COR-L47 (cell line): Measurements from ENCODE around the gene GPD1.
A peak's percentile ranks its signal among the peaks of the same experiment; 100 is the strongest.

Experiments used
- DNase-seq: peaks from one replicate; lab custom pipeline; 2025; lab: John Stamatoyannopoulos, UW

The GPD1 gene

GRCh38 chr12:50101663-50102062 is 2.1 kb upstream of the GPD1 start:
- DNase-seq = no peak

DNA sequence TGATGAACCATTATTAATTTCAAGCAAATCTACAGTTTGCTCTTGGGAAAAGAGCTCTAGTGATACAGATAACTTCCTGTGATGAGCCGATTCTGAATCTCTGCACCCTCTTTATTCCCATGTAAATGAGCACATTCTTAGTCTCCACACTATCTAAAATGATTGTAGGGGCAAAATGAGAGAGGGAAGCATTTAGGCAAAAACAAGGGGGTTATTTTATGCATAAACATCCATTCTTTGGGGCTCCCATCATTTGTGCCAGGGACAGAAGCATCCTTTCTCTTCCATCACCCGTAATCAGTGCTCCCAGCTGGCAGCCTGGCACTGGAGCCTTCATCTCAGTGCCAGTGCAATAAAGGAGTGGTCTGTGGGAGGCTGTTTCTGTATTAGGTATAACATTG is 1.7 kb upstream of the GPD1 start:
- DNase-seq = no peak

DNA sequence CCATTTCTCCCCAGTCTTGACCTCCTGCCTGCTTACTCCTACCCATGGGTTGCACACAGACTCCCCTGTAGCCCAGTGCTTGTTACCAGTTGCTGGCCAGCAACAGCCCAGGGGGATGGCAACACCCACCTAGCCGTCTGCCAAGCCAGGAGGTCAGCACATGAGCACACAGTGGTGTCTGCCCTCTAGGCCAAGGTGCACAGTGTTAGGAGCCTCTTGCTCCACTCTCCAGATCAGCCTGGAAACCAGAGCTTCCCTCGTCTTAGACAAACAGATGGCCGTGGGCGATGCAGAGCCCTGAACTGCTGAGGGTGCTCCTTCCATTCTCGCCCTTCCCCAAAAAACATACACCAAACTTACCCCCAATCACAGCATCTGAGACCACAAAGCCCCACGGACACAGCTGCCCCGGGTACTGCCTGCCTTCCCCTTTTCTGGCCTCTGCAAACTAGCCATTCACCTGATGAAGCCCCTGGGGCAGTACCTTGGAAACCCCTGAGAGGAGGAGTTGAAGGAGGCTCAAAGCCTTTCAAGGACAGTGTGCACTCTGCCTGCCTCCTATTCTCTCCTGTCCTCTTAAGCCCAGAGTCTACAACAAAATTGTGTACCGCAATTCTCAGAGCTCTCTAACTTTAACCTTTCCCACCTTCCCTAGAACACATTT is 1.0 kb upstream of the GPD1 start:
- DNase-seq = no peak

DNA sequence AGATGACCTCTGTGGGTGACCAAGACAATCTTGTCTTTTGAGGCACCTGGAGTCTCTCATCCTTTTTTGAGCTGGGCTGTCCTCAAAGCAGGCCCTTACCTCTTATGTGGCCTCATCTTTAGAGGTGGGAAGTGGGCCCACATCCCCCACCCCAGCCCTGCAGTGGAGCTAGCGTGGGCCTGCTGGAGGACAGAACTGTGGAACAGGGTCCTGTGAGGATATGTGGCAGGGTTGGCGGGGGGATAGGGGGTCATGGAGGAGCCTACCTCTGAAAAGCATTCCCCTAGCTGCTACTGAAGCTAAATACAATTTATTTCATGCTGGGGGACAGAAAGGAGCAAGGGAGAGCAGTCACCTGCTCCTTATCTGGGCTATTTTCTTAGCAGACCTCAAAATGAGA is 457 bp upstream of the GPD1 start:
- no peak for DNase-seq

DNA sequence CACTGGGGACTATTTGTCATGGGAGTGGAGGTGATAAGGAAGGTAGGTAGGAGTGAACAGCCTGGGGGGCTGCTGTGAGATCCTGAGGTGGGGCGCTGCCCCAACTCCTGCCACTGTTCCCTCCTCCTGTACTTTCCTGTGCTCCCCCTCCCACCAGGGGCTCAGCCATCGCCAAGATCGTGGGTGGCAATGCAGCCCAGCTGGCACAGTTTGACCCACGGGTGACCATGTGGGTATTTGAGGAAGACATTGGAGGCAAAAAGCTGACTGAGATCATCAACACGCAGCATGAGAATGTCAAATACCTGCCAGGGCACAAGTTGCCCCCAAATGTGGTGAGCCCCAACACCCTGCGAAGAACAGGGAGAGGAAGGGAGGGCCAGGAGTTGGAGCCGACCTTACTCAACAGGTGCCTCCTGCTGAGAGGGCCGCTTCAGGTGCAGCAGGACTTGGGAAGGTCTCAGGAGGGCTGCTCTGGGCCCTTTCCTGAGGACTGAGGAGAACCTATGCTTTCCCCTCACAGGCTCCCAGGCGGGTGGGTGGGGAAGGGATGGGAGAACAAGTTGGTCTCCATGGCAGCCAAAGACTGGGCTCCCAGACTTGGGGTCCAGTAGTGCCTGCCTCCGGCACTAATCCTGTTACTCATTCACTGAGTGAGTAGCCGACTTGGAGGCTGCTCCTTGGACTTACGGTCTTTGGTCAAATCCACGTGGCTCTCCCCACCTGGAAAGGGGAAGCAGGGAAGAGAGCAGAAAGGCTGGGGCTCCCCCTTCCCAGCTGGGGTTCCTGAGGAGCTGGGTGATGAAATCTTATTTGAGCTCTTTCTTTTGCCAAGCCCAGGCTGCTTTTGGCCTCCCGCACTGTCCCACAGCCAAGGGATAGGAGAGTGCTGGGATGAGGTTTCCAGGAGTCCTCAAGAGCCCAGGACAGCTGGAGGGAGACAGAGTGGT is 884 bp downstream of the GPD1 start:
- no peak for DNase-seq

DNA sequence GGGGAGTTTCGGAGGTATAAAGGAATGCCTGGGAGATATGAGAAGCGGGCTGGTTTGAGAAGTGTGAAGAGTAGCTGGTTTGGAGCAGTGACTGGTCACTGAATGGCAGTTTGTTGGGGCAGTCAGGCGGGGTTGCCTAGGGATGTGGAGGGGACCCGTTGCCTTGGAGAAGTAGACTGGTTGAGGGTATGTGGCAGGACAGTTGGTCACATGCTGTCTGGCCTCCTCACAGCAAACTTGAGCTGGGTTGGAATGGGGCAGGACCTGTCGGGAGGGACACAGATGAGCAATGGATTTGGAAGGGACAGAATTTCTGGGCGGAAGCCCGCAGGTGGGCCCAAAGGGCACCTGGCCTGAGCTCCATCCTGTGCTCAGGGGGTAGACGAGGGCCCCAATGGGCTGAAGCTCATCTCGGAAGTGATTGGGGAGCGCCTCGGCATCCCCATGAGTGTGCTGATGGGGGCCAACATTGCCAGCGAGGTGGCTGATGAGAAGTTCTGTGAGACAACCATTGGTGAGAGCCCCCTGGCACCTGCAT is 2.2 kb downstream of the GPD1 start:
- no peak for DNase-seq

DNA sequence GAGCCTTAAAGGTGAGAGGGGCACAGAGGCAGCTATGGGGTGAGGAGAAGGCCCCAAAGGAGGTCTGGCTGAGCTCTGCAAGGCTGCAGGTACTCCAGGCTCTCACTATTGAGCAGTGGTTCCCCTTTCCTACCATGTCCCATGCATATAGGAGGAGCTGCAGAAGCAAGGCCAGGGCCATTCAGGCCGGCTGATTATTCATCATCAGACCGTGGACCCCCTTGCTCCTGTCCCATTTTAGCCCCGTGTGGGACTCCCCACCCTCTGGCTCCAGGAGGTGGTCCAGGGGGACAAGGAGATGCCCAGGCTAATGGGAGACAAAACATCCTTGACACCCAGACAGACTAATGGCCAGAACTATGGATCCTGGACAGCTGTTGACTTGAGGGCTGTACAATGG is 3.1 kb downstream of the GPD1 start:
- DNase-seq = no peak

DNA sequence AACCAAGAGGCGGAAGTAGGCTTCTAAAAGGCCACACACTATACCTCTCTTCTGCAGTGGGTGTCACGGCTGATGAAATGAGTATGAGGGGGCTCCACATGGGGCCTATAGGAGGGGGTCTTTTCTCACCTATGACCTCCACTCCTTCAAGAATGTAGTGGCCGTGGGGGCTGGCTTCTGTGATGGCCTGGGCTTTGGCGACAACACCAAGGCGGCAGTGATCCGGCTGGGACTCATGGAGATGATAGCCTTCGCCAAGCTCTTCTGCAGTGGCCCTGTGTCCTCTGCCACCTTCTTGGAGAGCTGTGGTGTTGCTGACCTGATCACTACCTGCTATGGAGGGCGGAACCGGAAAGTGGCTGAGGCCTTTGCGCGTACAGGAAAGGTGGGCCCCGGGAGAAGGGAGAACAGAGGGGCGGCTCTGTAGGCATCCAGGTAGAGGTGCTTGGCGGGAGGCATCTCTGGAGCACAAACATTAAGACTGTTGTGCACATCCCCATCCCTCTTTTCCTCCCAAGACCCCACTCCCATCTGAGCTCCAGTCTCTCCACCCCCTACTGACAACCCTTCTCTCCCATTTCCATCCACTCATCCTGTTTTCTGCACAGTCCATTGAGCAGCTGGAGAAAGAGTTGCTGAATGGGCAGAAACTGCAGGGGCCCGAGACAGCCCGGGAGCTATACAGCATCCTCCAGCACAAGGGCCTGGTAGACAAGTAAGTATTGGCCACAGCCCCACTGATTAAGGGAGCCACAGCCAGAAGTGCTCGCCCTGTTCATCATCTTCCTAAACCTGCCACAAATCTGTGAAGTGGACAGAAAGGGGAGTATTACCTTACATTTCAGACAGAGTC is 3.8 kb downstream of the GPD1 start:
- no peak for DNase-seq

DNA sequence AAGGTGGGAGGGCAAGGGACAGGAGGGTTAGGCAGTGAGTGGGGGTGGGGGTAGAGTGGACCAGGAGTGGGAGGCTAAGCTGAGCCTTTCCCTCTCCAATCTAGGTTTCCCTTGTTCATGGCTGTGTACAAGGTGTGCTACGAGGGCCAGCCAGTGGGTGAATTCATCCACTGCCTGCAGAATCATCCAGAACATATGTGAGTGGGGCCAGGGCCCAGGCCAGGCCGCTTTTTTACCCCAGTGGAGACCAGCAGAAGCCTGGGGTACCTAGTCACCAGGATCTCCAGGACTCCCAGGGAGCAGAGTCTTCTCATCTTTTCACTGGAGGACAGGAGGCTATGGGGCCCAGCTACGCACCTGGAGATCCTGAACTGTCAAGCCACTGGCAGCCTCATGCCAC is 5.5 kb downstream of the GPD1 start:
- DNase-seq = no peak

DNA sequence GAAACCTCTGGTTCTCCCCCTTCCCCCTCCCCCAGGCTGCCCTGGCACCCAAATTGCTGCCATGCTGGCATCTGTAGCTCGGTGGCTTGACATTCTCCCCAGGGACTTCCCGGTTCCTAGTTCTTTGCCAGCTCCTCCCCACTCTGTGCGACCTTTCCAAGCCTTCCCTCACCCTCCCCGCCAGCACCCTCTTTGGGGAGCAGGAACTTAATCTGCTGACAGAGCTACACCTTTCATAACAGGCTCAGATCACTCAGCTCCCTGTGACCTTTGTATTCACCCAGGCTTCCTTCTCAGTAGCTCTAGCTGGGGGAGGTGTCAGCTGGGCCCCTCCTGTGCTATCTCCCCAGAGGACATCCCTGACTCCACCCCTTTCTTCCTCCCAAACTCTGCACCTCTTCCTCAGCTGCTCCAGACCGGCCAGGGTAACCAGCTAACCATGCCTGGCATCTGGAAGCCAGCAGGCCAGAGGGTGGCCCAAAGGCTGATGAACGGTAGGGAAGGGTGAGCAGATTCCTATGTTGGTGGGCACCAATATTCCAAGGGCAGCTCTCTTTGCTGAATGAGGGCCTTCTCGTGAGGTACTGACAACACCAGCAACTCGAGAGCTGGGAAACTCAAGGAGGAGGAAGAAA is 6.4 kb downstream of the GPD1 start:
- DNase-seq = no peak

DNA sequence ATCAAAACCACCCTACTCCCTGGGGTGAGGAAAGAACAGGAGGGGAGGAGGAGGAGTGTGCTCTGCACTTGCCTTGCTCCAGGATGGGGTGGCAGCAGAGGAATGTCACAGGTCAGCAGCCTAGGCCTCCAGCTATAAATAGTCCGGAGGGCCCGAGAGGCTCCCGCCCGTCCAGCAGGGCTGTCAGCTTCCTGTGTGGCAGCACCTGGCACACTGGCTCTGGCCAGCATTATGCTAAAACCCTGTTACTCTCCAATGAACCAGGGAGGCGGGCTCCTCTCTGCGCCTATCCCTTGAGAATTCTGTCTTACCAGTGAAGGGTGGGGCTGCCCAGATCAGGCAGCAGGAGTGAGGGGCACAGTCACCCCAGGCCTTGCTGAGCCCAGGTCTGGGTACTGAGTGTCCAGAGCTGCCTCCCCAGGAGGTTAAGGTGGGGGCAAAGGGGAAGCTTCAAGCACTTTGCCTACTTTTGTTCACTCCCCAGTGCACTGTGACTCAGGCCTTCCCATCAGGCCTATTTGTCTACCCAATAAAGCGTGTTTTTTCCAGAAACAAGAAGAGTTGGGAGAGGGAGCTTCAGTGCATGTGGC is 7.0 kb downstream of the GPD1 start:
- DNase-seq = no peak

DNA sequence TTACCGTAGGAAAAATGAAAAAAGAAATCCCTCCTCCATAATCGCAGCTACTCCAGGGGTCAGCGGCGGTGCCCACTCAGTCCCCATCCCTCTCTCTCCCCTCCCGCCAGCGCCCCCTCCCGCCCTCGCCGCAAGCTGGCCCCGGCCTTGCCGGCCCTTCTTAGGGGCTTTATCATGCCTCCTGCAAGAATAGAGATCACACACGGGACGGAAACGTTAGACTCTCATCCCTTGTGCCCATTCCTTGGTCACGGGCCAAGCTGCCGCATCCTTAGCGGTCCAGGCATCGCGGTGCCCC is 7.5 kb downstream of the GPD1 start:
- DNase-seq = no peak

GRCh38 chr12:50111693-50112455 is 8.1 kb downstream of the GPD1 start, which contains the start of gene COX14:
COX14 (plus strand) TSS chr12:50112236; CDS start chr12:50120044, 7,808 bp downstream.
- peak; percentile 100 for DNase-seq

DNA sequence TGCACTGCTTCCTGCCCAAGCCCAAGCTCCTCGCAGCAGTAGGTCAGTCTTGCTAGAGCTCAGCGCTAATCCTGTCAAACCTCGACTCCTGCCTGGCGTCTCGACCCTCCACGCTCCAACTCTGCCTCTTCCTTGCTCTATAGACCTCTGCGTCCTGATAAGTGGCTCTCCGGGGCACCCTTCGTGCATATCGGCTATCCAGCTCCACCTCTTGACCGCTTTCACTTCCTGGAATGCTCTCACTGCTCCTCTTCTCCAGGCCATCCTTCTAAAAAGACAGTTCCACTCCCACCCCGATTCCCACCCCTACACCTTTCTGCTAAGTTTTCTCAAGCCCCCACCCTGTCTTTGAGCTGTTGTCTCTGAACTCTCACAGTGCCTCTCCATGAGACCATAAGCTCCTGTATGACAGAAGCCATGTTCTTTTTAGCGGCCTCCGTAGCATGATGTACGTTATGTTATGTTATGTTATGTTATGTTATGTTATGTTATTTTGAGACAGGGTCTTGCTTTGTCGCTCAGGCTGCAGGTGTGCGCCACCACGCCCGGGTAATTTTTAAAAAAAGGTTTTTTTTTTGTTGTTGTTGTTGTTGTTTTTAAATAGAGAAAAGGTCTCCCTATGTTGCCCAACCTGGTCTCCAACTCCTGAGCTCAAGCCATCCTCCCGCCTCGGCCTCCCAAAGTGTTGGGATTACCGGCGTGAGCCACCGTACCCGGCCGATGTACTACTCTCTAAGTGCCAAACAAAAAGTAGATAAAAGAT is 8.8 kb downstream of the GPD1 start:
- DNase-seq = no peak

GRCh38 chr12:50117057-50117622 is 13.3 kb downstream of the GPD1 start:
- no peak for DNase-seq

DNA sequence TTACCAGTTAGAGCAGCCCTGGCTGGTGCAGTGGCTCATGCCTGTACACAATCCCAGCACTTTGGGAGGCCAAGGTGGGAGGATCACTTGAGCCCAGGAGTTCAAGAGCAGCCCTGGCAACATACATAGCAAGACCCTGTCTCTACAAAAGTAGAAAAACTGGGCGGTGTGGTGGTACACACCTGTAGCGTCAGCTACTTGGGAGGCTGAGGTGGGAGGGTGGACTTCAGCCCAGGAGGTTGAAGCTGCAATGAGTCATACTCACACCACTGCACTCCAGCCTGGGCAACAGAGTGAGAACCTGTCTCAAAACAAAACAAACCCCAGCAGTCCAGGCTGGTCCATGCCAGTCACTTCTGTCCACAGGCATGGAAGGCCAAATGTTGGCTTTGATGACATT is 15.6 kb downstream of the GPD1 start:
- DNase-seq = no peak

GRCh38 chr12:50120521-50120920 is 16.7 kb downstream of the GPD1 start:
- DNase-seq = no peak

DNA sequence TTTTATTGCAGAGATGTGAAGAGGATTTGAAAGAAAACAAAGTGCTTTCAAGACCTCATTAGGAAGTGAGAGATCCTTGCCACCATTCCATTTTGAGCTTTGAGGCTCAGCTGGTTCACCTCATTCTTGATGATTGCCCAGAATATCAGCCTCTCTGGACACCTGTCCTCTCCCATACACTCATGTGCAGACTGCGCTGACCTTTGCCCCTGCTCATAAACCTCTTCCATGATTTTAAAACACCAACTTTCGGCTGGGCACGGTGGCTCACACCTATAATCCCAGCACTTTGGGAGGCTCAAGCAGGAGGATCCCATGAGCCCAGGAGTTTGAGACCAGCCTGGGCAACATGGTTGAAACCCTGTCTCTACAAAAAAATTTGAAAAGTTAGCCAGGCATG is 17.1 kb downstream of the GPD1 start:
- DNase-seq = no peak

GRCh38 chr12:50121641-50122040 is 17.8 kb downstream of the GPD1 start:
- no peak for DNase-seq

DNA sequence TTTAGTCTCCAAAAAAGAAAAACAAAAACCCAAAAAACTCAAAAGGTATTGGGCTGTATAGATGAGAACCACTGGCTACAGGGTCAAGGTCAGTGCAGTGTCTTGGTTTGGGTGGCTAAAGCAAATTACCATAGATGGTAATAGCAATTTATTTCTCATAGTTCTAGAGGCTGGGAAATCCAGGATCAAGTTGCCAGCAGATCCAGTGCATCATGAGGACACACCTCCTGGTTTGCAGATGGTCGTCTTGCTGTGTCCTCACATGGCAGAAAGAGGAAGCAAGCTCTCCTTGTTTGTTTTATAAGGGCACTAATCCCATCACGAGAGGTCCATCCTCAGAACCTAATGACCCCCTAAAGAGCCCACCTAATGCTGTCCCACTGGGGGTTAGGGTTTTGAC is 19.4 kb downstream of the GPD1 start:
- no peak for DNase-seq
